GM23338 (cell line): ENCODE data around the gene ABHD15. TPM values are rescaled to one million over a fixed set of nuclear protein-coding genes. Genes with fewer than 3 reads are reported as not detected.

Experiments used
- ATAC-seq: fragments of 200-7000 bp; cut with Tn5 transposase; 3 replicates; pipeline ENCODE4 v1.9.1; 2020
- DNase-seq: peaks from one replicate; pipeline ENCODE4 v3.0.0-alpha.2; 2015; ENCODE audit warnings: low spot score
- H2AFZ ChIP-seq: fragments of 200-600 bp; sonication (generic); 2 replicates; pipeline ENCODE4 v1.8.0; 2016; ENCODE audit warnings: antibody characterized with exemption, mild to moderate bottlenecking, moderate library complexity
- H3F3A ChIP-seq: fragments of 200-600 bp; sonication (generic); replicated peaks from 2 replicates; pipeline ENCODE4 v1.8.0; 2017; ENCODE audit warnings: antibody characterized with exemption, mixed run types, low read depth
- H3K27ac ChIP-seq: fragments of 200-600 bp; sonication (generic); 2 replicates; pipeline ENCODE4 v1.6.1; 2016; ENCODE audit warnings: low read depth
- H3K27me3 ChIP-seq: fragments of 200-600 bp; sonication (generic); 2 replicates; pipeline ENCODE4 v1.8.0; 2016; ENCODE audit warnings: mild to moderate bottlenecking, mixed run types, moderate library complexity; ENCODE audit not compliant: insufficient read depth
- H3K36me3 ChIP-seq: fragments of 200-600 bp; sonication (generic); 2 replicates; pipeline ENCODE4 v1.8.0; 2016; ENCODE audit warnings: mild to moderate bottlenecking; ENCODE audit not compliant: insufficient read depth
- H3K4me1 ChIP-seq: fragments of 200-600 bp; sonication (generic); 2 replicates; pipeline ENCODE4 v1.8.0; 2016; ENCODE audit warnings: mild to moderate bottlenecking, moderate library complexity; ENCODE audit not compliant: insufficient read depth
- H3K4me2 ChIP-seq: fragments of 200-600 bp; sonication (generic); 2 replicates; pipeline ENCODE4 v1.7.1; 2017; ENCODE audit warnings: mixed run types
- H3K4me3 ChIP-seq: fragments of 200-600 bp; sonication (generic); 2 replicates; pipeline ENCODE4 v1.6.1; 2016; ENCODE audit warnings: mixed run types
- H3K79me2 ChIP-seq: fragments of 200-600 bp; sonication (generic); replicated peaks from 2 replicates; pipeline ENCODE4 v1.8.0; 2017; ENCODE audit warnings: mild to moderate bottlenecking; ENCODE audit not compliant: insufficient read depth
- H3K9me2 ChIP-seq: fragments of 200-600 bp; sonication (generic); 2 replicates; pipeline ENCODE4 v1.8.0; 2017; ENCODE audit not compliant: insufficient read depth
- H4K20me1 ChIP-seq: fragments of 200-600 bp; sonication (generic); replicated peaks from 2 replicates; pipeline ENCODE4 v1.8.0; 2017; ENCODE audit warnings: mild to moderate bottlenecking; ENCODE audit not compliant: insufficient read depth
- H3K27ac Mint-ChIP-seq: 2 replicates; pipeline ENCODE4 v1.8.0; 2020; ENCODE audit warnings: inconsistent platforms, mild to moderate bottlenecking, moderate library complexity, mixed read lengths
- H3K27me3 Mint-ChIP-seq: 3 replicates; pipeline ENCODE4 v1.8.0; 2022; ENCODE audit warnings: low read depth, mild to moderate bottlenecking, moderate library complexity, mixed read lengths, inconsistent platforms; ENCODE audit not compliant: insufficient read depth, poor library complexity
- H3K36me3 Mint-ChIP-seq: 3 replicates; pipeline ENCODE4 v1.8.0; 2021; ENCODE audit warnings: low read depth, mild to moderate bottlenecking, inconsistent platforms, moderate library complexity, mixed read lengths
- H3K4me1 Mint-ChIP-seq: 3 replicates; pipeline ENCODE4 v1.8.0; 2020; ENCODE audit warnings: mild to moderate bottlenecking, inconsistent platforms, mixed read lengths
- H3K4me3 Mint-ChIP-seq: 3 replicates; pipeline ENCODE4 v1.8.0; 2021; ENCODE audit warnings: moderate library complexity, mild to moderate bottlenecking, inconsistent platforms, mixed read lengths
- H3K9me3 Mint-ChIP-seq: 3 replicates; pipeline ENCODE4 v1.8.0; 2020; ENCODE audit warnings: moderate library complexity, mild to moderate bottlenecking, inconsistent platforms, mixed read lengths
- NANOG ChIP-seq: IDR thresholded peaks from 2 replicates; pipeline ENCODE4 v1.6.1; 2016; ENCODE audit warnings: antibody characterized with exemption, borderline replicate concordance
- STAT1 ChIP-seq: IDR thresholded peaks from one replicate; pipeline ENCODE4 v1.6.1; 2016; ENCODE audit warnings: antibody characterized with exemption; ENCODE audit not compliant: unreplicated experiment
- ZNF114 ChIP-seq: fragments of 250-450 bp; sonication (Bioruptor Pico); IDR thresholded peaks from 2 replicates; pipeline ENCODE4 v1.5.0; 2020; ENCODE audit warnings: mild to moderate bottlenecking, moderate library complexity
- polyA plus RNA-seq: library from polyadenylated mRNA; unstranded; fragments of >200 nt; fragmentation: Nextera tagmentation; extraction: Ambion mirVana; gene quantifications from 2 replicates; pipeline ENCODE4 v1.2.1, GENCODE V29; 2016
- total RNA-seq: library from RNA; depleted of rRNA; stranded (reverse); fragments of >200 nt; shearing (Covaris generic); gene quantifications from 2 replicates; pipeline ENCODE4 v1.2.3, GENCODE V29; 2014
- TF ChIP-seq, protein P1 (sequence below): fragments of 250-450 bp; sonication (Bioruptor Pico); IDR thresholded peaks from 2 replicates; pipeline ENCODE4 v1.5.0; 2020; ENCODE audit warnings: mild to moderate bottlenecking, moderate library complexity
- TF ChIP-seq, protein P2 (sequence below): IDR thresholded peaks from 2 replicates; pipeline ENCODE4 v1.6.1; 2016; ENCODE audit warnings: antibody characterized with exemption
- TF ChIP-seq, protein P3 (sequence below): IDR thresholded peaks from one replicate; pipeline ENCODE4 v1.6.1; 2018; ENCODE audit warnings: antibody characterized with exemption; ENCODE audit not compliant: unreplicated experiment
- TF ChIP-seq, protein P4 (sequence below), 2 experiments: fragments of 200-600 bp in 1 of 2; sonication (generic) in 1 of 2; conservative IDR thresholded peaks; 2 replicates each; pipeline versions ENCODE4 v1.5.1 to v1.6.1; 2016 to 2017; ENCODE audit warnings: antibody characterized with exemption in 2 of 2, low read depth in 2 of 2, mild to moderate bottlenecking in 2 of 2, moderate library complexity in 1 of 2

ABHD15 gene
- total and polyA plus RNA-seq, 2 experiments from 2014 or later, result 0.27 to 2.5 TPM

DNA sequence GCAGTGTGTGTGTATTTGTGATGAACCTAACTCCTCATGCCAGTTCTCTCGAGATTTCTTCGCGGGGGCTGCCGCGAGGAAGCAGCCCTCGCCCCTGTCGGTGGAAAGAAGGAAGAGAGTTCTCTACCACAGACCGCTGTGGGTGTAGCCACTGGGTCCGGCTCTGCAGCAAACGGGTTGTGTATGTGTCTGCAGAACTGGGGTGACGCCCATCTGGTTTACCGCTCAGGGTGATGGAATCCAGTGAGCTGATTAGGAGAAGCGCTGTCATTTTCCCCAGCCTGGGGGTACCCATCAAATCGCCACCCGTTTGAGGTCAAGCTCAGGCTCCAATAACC lies 48.2 kb upstream of the ABHD15 start (continued):
- TF ChIP-seq, protein P1, sequence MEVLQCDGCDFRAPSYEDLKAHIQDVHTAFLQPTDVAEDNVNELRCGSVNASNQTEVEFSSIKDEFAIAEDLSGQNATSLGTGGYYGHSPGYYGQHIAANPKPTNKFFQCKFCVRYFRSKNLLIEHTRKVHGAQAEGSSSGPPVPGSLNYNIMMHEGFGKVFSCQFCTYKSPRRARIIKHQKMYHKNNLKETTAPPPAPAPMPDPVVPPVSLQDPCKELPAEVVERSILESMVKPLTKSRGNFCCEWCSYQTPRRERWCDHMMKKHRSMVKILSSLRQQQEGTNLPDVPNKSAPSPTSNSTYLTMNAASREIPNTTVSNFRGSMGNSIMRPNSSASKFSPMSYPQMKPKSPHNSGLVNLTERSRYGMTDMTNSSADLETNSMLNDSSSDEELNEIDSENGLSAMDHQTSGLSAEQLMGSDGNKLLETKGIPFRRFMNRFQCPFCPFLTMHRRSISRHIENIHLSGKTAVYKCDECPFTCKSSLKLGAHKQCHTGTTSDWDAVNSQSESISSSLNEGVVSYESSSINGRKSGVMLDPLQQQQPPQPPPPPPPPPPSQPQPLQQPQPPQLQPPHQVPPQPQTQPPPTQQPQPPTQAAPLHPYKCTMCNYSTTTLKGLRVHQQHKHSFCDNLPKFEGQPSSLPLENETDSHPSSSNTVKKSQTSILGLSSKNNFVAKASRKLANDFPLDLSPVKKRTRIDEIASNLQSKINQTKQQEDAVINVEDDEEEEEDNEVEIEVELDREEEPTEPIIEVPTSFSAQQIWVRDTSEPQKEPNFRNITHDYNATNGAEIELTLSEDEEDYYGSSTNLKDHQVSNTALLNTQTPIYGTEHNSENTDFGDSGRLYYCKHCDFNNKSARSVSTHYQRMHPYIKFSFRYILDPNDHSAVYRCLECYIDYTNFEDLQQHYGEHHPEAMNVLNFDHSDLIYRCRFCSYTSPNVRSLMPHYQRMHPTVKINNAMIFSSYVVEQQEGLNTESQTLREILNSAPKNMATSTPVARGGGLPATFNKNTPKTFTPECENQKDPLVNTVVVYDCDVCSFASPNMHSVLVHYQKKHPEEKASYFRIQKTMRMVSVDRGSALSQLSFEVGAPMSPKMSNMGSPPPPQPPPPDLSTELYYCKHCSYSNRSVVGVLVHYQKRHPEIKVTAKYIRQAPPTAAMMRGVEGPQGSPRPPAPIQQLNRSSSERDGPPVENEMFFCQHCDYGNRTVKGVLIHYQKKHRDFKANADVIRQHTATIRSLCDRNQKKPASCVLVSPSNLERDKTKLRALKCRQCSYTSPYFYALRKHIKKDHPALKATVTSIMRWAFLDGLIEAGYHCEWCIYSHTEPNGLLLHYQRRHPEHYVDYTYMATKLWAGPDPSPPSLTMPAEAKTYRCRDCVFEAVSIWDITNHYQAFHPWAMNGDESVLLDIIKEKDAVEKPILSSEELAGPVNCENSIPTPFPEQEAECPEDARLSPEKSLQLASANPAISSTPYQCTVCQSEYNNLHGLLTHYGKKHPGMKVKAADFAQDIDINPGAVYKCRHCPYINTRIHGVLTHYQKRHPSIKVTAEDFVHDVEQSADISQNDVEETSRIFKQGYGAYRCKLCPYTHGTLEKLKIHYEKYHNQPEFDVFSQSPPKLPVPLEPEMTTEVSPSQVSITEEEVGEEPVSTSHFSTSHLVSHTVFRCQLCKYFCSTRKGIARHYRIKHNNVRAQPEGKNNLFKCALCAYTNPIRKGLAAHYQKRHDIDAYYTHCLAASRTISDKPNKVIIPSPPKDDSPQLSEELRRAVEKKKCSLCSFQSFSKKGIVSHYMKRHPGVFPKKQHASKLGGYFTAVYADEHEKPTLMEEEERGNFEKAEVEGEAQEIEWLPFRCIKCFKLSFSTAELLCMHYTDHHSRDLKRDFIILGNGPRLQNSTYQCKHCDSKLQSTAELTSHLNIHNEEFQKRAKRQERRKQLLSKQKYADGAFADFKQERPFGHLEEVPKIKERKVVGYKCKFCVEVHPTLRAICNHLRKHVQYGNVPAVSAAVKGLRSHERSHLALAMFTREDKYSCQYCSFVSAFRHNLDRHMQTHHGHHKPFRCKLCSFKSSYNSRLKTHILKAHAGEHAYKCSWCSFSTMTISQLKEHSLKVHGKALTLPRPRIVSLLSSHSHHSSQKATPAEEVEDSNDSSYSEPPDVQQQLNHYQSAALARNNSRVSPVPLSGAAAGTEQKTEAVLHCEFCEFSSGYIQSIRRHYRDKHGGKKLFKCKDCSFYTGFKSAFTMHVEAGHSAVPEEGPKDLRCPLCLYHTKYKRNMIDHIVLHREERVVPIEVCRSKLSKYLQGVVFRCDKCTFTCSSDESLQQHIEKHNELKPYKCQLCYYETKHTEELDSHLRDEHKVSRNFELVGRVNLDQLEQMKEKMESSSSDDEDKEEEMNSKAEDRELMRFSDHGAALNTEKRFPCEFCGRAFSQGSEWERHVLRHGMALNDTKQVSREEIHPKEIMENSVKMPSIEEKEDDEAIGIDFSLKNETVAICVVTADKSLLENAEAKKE (CRISPR knock-in tag), result no peak
- TF ChIP-seq NANOG (no peak), STAT1 (no peak)

DNA sequence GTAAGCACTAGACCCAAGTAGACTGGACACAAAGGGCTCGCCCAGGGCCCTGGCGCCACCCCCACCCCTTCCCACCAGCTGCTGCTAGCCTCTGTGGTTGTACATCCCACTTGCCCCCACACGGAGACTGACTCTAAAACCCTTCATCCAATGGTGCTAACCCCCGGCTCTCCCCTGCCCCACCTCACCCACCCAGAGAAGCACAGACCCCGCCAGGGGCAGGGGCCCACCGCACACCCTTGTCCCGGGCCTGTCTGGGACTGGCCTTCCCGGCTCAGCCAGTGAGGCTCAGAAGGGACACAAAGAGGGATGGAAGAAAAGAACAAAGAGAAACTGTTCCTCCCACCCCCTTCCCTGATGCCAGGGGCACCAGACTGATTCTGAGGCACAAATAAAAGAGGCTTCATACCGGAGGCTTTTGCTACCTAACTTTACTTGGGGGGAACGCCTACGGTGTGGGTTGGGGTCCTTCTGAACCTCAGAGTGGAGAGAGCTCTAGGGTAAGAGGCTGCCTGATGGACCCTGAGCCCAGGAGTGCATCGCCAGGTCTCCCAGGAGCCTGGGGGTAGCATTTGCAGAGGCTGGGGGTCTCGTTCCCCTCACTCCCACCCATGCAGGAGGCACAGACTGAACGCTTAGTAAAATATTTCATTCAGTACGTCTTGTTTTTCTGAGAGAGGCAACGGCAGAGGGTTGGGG lies 47.7 kb upstream of the ABHD15 start:
- Histone ChIP-seq H3K79me2 (no peaks in the 10 kb centered on the region), H4K20me1 (peaks cover 5% of the 10 kb centered on the region; the same call in 1 of the 2 replicates), H3K27ac (no peak overlapping the region), H3K27me3 (peaks cover 65% of the 10 kb centered on the region), H3K4me2 (peak overlapping the region; percentile 92), H2AFZ (no peak overlapping the region), H3K4me3 (peak overlapping the region; percentile 67), H3K4me1 (peaks cover 29% of the 10 kb centered on the region), H3K9me2 (no peaks in the 10 kb centered on the region), H3K36me3 (no peaks in the 10 kb centered on the region), H3F3A (0 out of 2 replicates have a peak, but pooled peaks cover 4% of the 10 kb centered on the region)
- Mint-ChIP-seq H3K9me3 (no peaks in the 10 kb centered on the region; the same call in 2 of the 3 replicates), H3K4me3 (peak overlapping the region; percentile 62; the same call in 2 of the 3 replicates), H3K27ac (no peak overlapping the region), H3K4me1 (peaks cover 27% of the 10 kb centered on the region), H3K36me3 (peaks cover 4% of the 10 kb centered on the region; the same call in 2 of the 3 replicates), H3K27me3 (peaks cover 47% of the 10 kb centered on the region)
- TF ChIP-seq, protein P2, sequence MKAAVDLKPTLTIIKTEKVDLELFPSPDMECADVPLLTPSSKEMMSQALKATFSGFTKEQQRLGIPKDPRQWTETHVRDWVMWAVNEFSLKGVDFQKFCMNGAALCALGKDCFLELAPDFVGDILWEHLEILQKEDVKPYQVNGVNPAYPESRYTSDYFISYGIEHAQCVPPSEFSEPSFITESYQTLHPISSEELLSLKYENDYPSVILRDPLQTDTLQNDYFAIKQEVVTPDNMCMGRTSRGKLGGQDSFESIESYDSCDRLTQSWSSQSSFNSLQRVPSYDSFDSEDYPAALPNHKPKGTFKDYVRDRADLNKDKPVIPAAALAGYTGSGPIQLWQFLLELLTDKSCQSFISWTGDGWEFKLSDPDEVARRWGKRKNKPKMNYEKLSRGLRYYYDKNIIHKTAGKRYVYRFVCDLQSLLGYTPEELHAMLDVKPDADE, result no peak
- TF ChIP-seq ZNF114, result no peak
- TF ChIP-seq, protein P3, sequence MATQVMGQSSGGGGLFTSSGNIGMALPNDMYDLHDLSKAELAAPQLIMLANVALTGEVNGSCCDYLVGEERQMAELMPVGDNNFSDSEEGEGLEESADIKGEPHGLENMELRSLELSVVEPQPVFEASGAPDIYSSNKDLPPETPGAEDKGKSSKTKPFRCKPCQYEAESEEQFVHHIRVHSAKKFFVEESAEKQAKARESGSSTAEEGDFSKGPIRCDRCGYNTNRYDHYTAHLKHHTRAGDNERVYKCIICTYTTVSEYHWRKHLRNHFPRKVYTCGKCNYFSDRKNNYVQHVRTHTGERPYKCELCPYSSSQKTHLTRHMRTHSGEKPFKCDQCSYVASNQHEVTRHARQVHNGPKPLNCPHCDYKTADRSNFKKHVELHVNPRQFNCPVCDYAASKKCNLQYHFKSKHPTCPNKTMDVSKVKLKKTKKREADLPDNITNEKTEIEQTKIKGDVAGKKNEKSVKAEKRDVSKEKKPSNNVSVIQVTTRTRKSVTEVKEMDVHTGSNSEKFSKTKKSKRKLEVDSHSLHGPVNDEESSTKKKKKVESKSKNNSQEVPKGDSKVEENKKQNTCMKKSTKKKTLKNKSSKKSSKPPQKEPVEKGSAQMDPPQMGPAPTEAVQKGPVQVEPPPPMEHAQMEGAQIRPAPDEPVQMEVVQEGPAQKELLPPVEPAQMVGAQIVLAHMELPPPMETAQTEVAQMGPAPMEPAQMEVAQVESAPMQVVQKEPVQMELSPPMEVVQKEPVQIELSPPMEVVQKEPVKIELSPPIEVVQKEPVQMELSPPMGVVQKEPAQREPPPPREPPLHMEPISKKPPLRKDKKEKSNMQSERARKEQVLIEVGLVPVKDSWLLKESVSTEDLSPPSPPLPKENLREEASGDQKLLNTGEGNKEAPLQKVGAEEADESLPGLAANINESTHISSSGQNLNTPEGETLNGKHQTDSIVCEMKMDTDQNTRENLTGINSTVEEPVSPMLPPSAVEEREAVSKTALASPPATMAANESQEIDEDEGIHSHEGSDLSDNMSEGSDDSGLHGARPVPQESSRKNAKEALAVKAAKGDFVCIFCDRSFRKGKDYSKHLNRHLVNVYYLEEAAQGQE, result no peak
- TF ChIP-seq, protein P4, sequence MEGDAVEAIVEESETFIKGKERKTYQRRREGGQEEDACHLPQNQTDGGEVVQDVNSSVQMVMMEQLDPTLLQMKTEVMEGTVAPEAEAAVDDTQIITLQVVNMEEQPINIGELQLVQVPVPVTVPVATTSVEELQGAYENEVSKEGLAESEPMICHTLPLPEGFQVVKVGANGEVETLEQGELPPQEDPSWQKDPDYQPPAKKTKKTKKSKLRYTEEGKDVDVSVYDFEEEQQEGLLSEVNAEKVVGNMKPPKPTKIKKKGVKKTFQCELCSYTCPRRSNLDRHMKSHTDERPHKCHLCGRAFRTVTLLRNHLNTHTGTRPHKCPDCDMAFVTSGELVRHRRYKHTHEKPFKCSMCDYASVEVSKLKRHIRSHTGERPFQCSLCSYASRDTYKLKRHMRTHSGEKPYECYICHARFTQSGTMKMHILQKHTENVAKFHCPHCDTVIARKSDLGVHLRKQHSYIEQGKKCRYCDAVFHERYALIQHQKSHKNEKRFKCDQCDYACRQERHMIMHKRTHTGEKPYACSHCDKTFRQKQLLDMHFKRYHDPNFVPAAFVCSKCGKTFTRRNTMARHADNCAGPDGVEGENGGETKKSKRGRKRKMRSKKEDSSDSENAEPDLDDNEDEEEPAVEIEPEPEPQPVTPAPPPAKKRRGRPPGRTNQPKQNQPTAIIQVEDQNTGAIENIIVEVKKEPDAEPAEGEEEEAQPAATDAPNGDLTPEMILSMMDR (conservative IDR thresholded peaks at IDR 0.05; ENCODE audit: low read depth in 2 of 2), result no peak
- no peak for ATAC-seq
- peak; percentile 16 for DNase-seq
